Measurements from ENCODE around the gene TMEM108.

The TMEM108 gene

DNA sequence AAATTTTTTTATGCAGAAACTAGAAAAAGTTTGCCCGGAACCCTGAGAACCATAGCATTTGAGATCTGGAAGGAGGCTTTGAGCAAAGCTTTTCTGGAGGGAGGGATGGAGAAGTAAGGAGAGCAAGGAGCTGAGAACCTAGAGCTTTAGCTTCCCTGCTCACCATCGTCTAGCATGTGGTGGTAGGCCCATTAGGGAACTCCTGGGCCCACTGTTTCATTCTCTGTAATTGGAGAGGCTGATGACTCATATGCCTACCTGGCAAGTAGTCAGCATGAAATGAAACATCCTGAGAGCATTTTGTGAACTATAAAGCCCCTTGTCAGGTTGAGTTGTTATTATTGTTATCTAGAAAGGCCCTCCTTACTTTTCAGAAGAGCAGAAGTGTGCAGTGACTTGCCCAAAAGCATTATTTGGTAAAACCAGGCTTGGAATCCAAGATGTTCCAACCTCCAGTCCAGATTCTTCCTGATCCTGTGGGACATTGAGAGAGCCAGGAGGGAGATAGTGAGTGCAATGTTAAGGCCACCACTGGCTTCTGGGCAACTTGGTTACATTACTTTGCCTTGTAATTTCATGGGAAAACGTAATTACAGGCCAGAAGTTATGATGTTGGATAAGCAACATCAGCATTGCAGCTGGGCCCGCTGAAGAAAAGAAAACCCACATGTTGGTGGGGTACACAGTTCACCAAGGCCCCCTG, 257.2 kb downstream of the TMEM108 start:
- no peak overlapping the region for H3K27ac ChIP-seq
- TF ChIP-seq CTCF (conservative IDR thresholded peaks at IDR 0.05) (no peak), ZFX (IDR thresholded peaks at IDR 0.05) (no peak)

DNA sequence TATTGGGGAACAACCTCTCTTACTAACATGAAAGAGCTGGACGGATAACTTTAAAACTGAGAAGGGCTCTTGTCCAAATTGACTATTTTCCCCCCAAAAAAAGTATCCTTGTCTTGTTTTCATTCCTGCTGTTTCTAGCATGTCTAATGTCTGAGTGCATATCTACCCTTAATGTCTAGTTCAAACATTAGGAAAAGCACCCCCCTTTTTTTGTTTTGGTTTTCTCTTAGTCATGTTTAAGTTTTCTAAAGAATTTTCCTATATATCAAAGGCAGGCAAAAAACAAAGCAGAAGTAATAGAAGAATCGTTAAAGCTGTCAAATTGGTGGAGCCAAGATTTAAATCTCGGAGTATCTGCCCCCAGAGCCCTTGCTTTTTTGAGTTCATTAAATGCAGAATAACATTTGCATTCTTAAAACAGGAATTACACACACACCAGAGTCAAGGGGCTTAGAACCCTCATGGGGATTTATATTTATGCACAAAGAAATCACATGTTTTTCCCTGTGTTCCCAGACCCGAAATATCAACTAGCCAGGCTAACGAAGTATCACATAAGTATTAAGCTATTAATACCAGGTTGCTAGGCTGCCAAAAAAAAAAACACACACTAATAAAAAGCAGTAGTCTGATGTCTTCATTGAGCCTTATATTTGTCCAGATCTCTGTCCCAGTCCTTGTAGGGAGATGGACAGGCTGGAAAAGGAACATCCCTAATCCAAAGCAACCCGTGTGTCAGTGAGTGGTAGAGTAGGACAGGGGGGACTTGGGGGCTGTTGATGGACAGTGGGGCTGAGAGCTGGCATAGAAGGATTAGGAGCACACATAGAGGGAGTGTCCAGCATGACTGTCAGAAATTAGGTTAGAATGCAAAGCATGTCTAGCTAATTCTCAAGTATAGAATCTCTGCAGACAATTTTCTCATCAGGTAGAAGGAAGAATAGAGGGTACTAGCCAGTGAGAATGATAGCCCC, 258.0 kb downstream of the TMEM108 start:
- H3K27ac ChIP-seq, result no peak overlapping the region
- TF ChIP-seq CTCF (conservative IDR thresholded peaks at IDR 0.05) (no peak), ZFX (IDR thresholded peaks at IDR 0.05) (no peak)

- H3K27ac ChIP-seq, result no peak overlapping the region
- TF ChIP-seq CTCF (conservative IDR thresholded peaks at IDR 0.05) (no peak), ZFX (IDR thresholded peaks at IDR 0.05) (no peak)
These were observed 258.8 kb downstream of the TMEM108 start for GRCh38 chr3:133296981-133297380.

DNA sequence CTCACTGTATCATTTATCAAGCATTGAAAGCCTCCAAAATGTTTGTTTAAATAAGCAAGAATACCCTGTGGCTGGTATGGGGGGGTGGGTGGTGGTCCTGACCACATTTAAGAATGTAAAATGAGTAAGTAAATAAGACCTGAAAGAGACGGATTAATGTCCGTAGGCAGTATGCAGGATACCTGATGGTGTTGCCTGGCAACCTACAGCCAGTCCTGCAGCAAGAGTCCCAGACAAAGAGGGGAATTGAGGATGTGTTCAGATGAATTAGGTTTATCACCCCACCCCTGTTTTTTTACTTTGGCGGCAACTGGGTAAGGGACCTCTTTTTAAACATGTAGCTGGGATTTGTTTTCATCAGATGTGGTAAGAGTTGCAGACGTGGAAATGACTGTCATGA, 261.9 kb downstream of the TMEM108 start:
- H3K27ac ChIP-seq, result no peak overlapping the region
- TF ChIP-seq CTCF (conservative IDR thresholded peaks at IDR 0.05) (no peak), ZFX (IDR thresholded peaks at IDR 0.05) (no peak)

- no peak overlapping the region for H3K27ac ChIP-seq
- TF ChIP-seq CTCF (conservative IDR thresholded peaks at IDR 0.05), result no peak
- TF ChIP-seq ZFX (IDR thresholded peaks at IDR 0.05), result no peak
These were observed 263.0 kb downstream of the TMEM108 start for GRCh38 chr3:133301194-133301593.

DNA sequence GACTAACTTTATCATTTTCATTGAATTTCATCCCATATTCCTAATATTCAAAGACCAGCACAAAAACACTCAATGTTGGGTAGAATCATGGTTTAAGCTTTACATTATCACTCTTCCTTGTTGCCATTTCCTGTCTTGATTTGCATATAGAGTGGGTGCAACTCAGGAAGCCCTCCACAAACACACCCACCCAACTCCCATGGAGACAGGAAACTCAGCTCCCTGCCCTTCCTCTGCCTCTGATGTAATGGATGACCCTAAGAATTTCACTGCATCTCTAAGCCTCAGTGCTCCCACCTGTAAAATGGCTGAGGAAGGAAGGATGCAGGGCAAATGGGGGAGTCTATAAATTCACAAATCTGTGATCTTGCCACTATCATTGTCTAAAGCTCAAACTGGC, 263.5 kb downstream of the TMEM108 start:
- no peak overlapping the region for H3K27ac ChIP-seq
- TF ChIP-seq ZFX (IDR thresholded peaks at IDR 0.05) (no peak), CTCF (conservative IDR thresholded peaks at IDR 0.05) (no peak)

- TF ChIP-seq CTCF (conservative IDR thresholded peaks at IDR 0.05), result no peak
- no peak for TF ChIP-seq ZFX (IDR thresholded peaks at IDR 0.05)
- H3K27ac ChIP-seq, result no peak overlapping the region
These were observed 265.2 kb downstream of the TMEM108 start for GRCh38 chr3:133303430-133303829.
